ENCODE results near the gene NAT10.
A peak's percentile ranks its signal among the peaks of the same experiment; 100 is the strongest.
"Not testable (repeated sequence)": the region's sequence is repeated elsewhere in the genome, so short reads cannot be mapped to it uniquely, and the experiment has no call there.

NAT10 gene

GRCh38 chr11:34167961-34168360 lies 62.5 kb downstream of the NAT10 start:
- no peak for DNase-seq (ENCODE audit: low read depth, low spot score)

GRCh38 chr11:34168642-34169420 lies 63.4 kb downstream of the NAT10 start:
- no peak for DNase-seq (ENCODE audit: low read depth, low spot score)

- no peak for DNase-seq (ENCODE audit: low read depth, low spot score)
Measured at GRCh38 chr11:34169686-34170085, 64.3 kb downstream of the NAT10 start.

- no peak for DNase-seq (ENCODE audit: low read depth, low spot score)
Measured at GRCh38 chr11:34173050-34173449, 67.6 kb downstream of the NAT10 start.

GRCh38 chr11:34174412-34175041 lies 69.1 kb downstream of the NAT10 start:
- peak; percentile 89 for DNase-seq (ENCODE audit: low read depth, low spot score)

- no peak for DNase-seq (ENCODE audit: low read depth, low spot score)
Measured at GRCh38 chr11:34175284-34176019, 70.0 kb downstream of the NAT10 start.

- no peak for DNase-seq (ENCODE audit: low read depth, low spot score)
Measured at GRCh38 chr11:34176751-34177209, 71.4 kb downstream of the NAT10 start.

GRCh38 chr11:34178209-34178821 lies 72.9 kb downstream of the NAT10 start:
- no peak for DNase-seq (ENCODE audit: low read depth, low spot score)

- DNase-seq (ENCODE audit: low read depth, low spot score) = no peak
Measured at GRCh38 chr11:34179026-34179675, 73.7 kb downstream of the NAT10 start.

- DNase-seq (ENCODE audit: low read depth, low spot score) = no peak
Measured at GRCh38 chr11:34180040-34180813, 74.8 kb downstream of the NAT10 start.

- not testable (repeated sequence) for DNase-seq (ENCODE audit: low read depth, low spot score)
Measured at GRCh38 chr11:34180814-34181165, 75.4 kb downstream of the NAT10 start.

- no peak for DNase-seq (ENCODE audit: low read depth, low spot score)
Measured at GRCh38 chr11:34181251-34181650, 75.8 kb downstream of the NAT10 start.

GRCh38 chr11:34181856-34182405 lies 76.5 kb downstream of the NAT10 start:
- no peak for DNase-seq (ENCODE audit: low read depth, low spot score)

GRCh38 chr11:34182425-34182824 lies 77.0 kb downstream of the NAT10 start:
- no peak for DNase-seq (ENCODE audit: low read depth, low spot score)

- DNase-seq (ENCODE audit: low read depth, low spot score) = no peak
Measured at GRCh38 chr11:34182921-34183685, 77.7 kb downstream of the NAT10 start.

GRCh38 chr11:34183848-34184391 lies 78.5 kb downstream of the NAT10 start:
- no peak for DNase-seq (ENCODE audit: low read depth, low spot score)

- DNase-seq (ENCODE audit: low read depth, low spot score) = no peak
Measured at GRCh38 chr11:34184505-34185015, 79.1 kb downstream of the NAT10 start.

- DNase-seq (ENCODE audit: low read depth, low spot score) = peak; percentile 47
Measured at GRCh38 chr11:34185926-34186841, 80.8 kb downstream of the NAT10 start.
